Gastroesophageal sphincter (tissue), 4 donors: ENCODE data around the gene UBE2K. TPM values are rescaled to one million over a fixed set of nuclear protein-coding genes. Genes with fewer than 3 reads are reported as not detected.
"Not testable (repeated sequence)": the region's sequence is repeated elsewhere in the genome, so short reads cannot be mapped to it uniquely, and the experiment has no call there.

Experiments
- ATAC-seq: fragments of 150-250 bp; one replicate; pipeline ENCODE4 v1.9.1; 2016; ENCODE audit warnings: mild to moderate bottlenecking, moderate library complexity
- H3K27ac ChIP-seq, 4 donors: fragments of 200-600 bp; sonication (generic) in 3 of 4; 1 replicate in 3 of 4; 2 replicates in 1 of 4; pipeline ENCODE4 v1.5.1; 2016 to 2019
- H3K27me3 ChIP-seq: fragments of 200-600 bp; sonication (generic); one replicate; pipeline ENCODE4 v1.5.1; 2019
- H3K36me3 ChIP-seq, 2 donors: fragments of 200-600 bp; sonication (generic); one replicate each; pipeline ENCODE4 v1.5.1; 2019; ENCODE audit warnings: control low read depth in 1 of 2
- H3K4me1 ChIP-seq, 3 donors: fragments of 200-600 bp; sonication (generic); 1 replicate in 2 of 3; 2 replicates in 1 of 3; pipeline ENCODE4 v1.5.1; 2016 to 2019; ENCODE audit warnings: control low read depth in 2 of 3
- H3K4me3 ChIP-seq, 2 donors: fragments of 200-600 bp; sonication (generic); one replicate each; pipeline ENCODE4 v1.5.1; 2019; ENCODE audit warnings: mild to moderate bottlenecking in 1 of 2, moderate library complexity in 1 of 2
- H3K9me3 ChIP-seq, 3 donors: fragments of 200-600 bp; sonication (generic); one replicate each; pipeline ENCODE4 v1.5.1; 2017 to 2019; ENCODE audit warnings: control low read depth in 2 of 3
- EP300 ChIP-seq: sonication (generic); formaldehyde crosslinking; IDR thresholded peaks from one replicate; pipeline ENCODE4 v1.6.1; 2017; ENCODE audit warnings: antibody characterized with exemption, mild to moderate bottlenecking
- POLR2A ChIP-seq, 2 donors: fragments of 450-650 bp; IDR thresholded peaks; one replicate each; pipeline ENCODE4 v1.6.1; 2017; ENCODE audit warnings: antibody characterized with exemption in 2 of 2, mild to moderate bottlenecking in 2 of 2, moderate library complexity in 1 of 2
- POLR2AphosphoS5 ChIP-seq: sonication (generic); formaldehyde crosslinking; IDR thresholded peaks from one replicate; pipeline ENCODE4 v1.6.1; 2017; ENCODE audit warnings: antibody characterized with exemption
- WGBS, 2 donors: methylation state at CpG; one replicate each; pipeline ENCODE4 v1.1.5; 2018; ENCODE audit warnings: low coverage in 1 of 2; 5-methylcytosine and 5-hydroxymethylcytosine counted together
- total RNA-seq, 4 donors: library from RNA; depleted of rRNA; stranded (reverse); fragments of >200 nt; gene quantifications; one replicate each; pipeline ENCODE4 v1.1.0, GENCODE V29; 2016
- TF ChIP-seq, protein P1 (sequence below), 4 experiments: fragments of 200-600 bp in 2 of 4; fragments of 450-650 bp in 2 of 4; sonication (generic) in 1 of 4; IDR thresholded peaks; one replicate each; pipeline ENCODE4 v1.5.1; 2017 to 2019; ENCODE audit warnings: antibody characterized with exemption in 4 of 4, mild to moderate bottlenecking in 2 of 4, moderate library complexity in 2 of 4

Gene UBE2K
- total RNA-seq, 4 donors from 2014 or later: 30.5 to 49.2 (median 33.9) TPM

DNA sequence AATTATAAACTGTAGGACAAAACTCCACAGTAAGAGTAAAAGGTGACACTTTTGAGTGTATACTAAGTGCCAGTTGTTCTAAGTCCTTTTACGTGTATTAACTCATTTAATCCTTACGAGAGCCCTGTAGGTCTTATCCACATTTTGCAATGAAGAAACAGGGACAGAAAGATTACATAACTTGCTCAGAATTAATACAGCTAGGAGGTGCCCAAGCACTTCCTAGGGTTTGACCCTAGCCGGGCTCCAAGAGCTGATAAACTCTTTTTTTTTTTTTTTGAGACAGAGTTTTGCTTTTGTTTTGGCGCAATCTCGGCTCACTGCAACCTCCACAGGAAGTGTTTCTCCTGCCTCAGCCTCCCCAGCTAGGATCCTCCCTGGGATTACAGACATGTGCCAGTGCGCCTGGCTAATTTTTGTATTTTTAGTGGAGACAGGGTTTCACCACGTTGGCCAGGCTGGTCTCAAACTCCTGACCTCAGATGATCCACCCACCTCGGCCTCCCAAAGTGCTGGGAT lies 110.4 kb downstream of the UBE2K start:
- no peaks in the 10 kb centered on the region for H3K27me3 ChIP-seq
- no peaks in the 10 kb centered on the region for H3K4me1 ChIP-seq
- H3K4me3 ChIP-seq: no peak overlapping the region
- WGBS, 2 donors: 63 to 77% methylated on average over 3 to 8 of the region's 8 CpGs
- H3K9me3 ChIP-seq: no peaks in the 10 kb centered on the region
- no peak for ATAC-seq
- no peak overlapping the region for H3K27ac ChIP-seq
- H3K36me3 ChIP-seq: no peaks in the 10 kb centered on the region
- no peak for TF ChIP-seq POLR2A (IDR thresholded peaks at IDR 0.05)
- TF ChIP-seq EP300: no peak
- no peak for TF ChIP-seq POLR2AphosphoS5
- TF ChIP-seq, protein P1, sequence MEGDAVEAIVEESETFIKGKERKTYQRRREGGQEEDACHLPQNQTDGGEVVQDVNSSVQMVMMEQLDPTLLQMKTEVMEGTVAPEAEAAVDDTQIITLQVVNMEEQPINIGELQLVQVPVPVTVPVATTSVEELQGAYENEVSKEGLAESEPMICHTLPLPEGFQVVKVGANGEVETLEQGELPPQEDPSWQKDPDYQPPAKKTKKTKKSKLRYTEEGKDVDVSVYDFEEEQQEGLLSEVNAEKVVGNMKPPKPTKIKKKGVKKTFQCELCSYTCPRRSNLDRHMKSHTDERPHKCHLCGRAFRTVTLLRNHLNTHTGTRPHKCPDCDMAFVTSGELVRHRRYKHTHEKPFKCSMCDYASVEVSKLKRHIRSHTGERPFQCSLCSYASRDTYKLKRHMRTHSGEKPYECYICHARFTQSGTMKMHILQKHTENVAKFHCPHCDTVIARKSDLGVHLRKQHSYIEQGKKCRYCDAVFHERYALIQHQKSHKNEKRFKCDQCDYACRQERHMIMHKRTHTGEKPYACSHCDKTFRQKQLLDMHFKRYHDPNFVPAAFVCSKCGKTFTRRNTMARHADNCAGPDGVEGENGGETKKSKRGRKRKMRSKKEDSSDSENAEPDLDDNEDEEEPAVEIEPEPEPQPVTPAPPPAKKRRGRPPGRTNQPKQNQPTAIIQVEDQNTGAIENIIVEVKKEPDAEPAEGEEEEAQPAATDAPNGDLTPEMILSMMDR (IDR thresholded peaks at IDR 0.05): no peak

DNA sequence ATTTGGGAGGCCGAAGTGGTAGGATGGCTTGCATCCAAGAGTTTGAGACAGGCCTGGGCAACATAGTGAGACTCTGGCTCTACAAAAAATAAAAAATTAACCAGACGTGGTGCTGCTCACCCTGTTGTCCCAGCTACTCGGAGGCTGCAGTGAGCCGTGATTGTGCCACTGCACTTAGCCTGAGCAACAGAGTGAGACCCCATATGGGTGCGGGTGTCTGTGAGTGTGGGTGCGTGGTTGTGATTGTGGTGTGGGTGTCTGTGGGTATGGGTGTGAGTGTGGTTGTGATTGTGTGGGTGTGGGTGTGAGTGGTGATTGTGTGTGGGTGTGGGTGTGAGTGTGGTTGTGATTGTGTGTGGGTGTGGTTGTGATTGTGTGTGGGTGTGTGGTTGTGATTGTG lies 114.6 kb downstream of the UBE2K start:
- WGBS, 2 donors: 10 to 68% methylated on average over 2 to 6 of the region's 6 CpGs
- Histone ChIP-seq H3K4me3 (no peak overlapping the region), H3K9me3 (no peaks in the 10 kb centered on the region), H3K27me3 (no peaks in the 10 kb centered on the region), H3K27ac (no peak overlapping the region), H3K36me3 (no peaks in the 10 kb centered on the region), H3K4me1 (no peaks in the 10 kb centered on the region)
- TF ChIP-seq POLR2A (IDR thresholded peaks at IDR 0.05) (no peak), POLR2AphosphoS5 (no peak), EP300 (no peak)
- TF ChIP-seq, protein P1 (IDR thresholded peaks at IDR 0.05): no peak
- ATAC-seq: no peak

DNA sequence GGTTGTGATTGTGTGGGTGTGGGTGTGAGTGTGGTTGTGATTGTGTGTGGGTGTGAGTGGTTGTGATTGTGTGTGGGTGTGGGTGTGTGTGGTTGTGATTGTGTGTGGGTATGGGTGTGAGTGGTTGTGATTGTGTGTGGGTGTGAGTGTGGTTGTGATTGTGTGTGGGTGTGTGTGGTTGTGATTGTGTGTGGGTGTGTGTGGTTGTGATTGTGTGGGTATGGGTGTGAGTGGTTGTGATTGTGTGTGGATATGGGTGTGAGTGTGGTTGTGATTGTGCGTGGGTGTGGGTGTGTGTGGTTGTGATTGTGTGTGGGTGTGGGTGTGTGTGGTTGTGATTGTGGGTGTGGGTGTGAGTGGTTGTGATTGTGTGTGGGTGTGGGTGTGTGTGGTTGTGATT lies 115.1 kb downstream of the UBE2K start:
- WGBS, 2 donors: 0% methylated on average over 1 of the region's 1 CpG
- not testable (repeated sequence) for H3K27ac ChIP-seq, H3K4me1 ChIP-seq, ATAC-seq, H3K9me3 ChIP-seq, H3K27me3 ChIP-seq, H3K4me3 ChIP-seq, H3K36me3 ChIP-seq

DNA sequence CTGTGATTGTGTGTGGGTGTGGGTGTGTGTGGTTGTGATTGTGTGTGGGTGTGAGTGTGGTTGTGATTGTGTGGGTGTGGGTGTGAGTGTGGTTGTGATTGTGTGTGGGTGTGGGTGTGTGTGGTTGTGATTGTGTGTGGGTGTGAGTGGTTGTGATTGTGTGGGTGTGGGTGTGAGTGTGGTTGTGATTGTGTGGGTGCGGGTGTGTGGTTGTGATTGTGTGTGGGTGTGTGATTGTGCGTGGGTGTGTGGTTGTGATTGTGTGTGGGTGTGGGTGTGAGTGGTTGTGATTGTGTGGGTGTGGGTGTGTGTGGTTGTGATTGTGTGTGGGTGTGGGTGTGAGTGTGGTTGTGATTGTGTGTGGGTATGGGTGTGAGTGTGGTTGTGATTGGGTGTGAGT lies 115.8 kb downstream of the UBE2K start:
- not testable (repeated sequence) for H3K27me3 ChIP-seq, H3K4me1 ChIP-seq, ATAC-seq, H3K4me3 ChIP-seq, H3K36me3 ChIP-seq, H3K9me3 ChIP-seq, H3K27ac ChIP-seq
- 68% methylated on average over 2 of the region's 2 CpGs; no CpG with 5 or more reads in 1 of the 2 donors for WGBS, 2 donors

DNA sequence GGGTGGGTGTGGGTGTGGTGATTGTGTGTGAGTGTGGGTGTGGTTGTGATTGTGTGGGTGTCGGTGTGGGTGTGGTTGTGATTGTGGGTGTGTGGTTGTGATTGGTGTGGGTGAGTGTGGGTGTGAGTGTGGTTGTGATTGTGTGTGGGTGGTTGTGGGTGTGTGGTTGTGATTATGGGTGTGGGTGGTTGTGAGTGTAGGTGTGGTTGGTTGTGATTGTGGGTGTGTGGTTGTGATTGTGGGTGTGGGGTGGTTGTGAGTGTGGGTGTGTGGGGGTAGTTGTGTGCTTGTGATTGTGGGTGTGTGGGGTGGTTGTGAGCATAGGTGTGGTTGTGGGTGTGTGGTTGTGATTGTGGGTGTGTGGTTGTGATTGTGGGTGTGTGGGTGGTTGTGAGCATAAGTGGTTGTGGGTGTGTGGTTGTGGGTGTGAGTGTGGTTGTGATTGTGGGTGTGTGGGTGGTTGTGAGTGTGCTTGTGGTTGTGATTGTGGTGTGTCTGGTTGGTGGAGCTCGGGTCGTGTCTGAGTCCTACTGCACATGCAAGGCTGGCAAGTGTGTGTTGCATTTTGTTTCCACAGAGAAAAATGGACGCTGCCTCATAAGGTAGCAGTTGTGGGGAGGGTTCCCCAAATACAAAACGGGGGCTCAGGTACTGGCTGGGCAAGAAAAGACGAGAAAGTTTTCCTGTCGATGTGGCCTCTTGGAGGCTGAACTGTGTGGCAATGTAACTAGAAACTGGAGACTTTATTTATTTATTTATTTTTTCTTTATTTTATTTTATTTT lies 116.7 kb downstream of the UBE2K start:
- Histone ChIP-seq H3K36me3 (no peaks in the 10 kb centered on the region), H3K27me3 (no peaks in the 10 kb centered on the region), H3K9me3 (no peaks in the 10 kb centered on the region), H3K4me1 (no peaks in the 10 kb centered on the region), H3K27ac (no peak overlapping the region), H3K4me3 (no peak overlapping the region)
- TF ChIP-seq EP300 (no peak), POLR2A (IDR thresholded peaks at IDR 0.05) (no peak), POLR2AphosphoS5 (no peak)
- TF ChIP-seq, protein P1 (IDR thresholded peaks at IDR 0.05): no peak
- ATAC-seq: no peak
- 86 to 88% methylated on average over 5 to 7 of the region's 7 CpGs for WGBS, 2 donors

DNA sequence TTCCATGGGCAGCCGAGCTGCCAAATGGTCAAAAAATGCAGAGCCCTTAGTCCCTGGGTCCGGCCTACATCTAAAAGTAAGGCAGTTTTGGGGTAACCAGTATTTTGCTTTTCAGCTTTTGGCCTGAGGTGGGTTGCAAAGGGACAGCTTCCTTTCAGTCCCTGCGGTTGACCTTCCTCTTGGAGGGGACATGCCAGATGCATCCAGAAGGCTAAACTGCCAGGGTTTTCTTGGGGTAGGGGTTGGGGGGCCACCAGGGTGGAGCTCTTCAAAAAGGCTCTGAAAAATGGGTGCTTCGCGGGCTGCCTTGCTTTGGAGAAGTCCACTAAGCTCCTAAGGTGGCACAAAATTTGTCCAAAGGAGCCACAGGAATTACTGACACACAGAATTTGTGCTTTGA lies 120.7 kb downstream of the UBE2K start:
- WGBS, 2 donors: 70% methylated on average over 4 of the region's 5 CpGs; no CpG with 5 or more reads in 1 of the 2 donors
- H3K4me1 ChIP-seq: no peaks in the 10 kb centered on the region
- no peak overlapping the region for H3K4me3 ChIP-seq
- H3K27me3 ChIP-seq: no peaks in the 10 kb centered on the region
- no peaks in the 10 kb centered on the region for H3K9me3 ChIP-seq
- peaks cover 0 to 8% of the 10 kb centered on the region in 2 donors for H3K36me3 ChIP-seq
- no peak overlapping the region for H3K27ac ChIP-seq
- ATAC-seq: no peak
- TF ChIP-seq EP300 (no peak), POLR2A (IDR thresholded peaks at IDR 0.05) (no peak), POLR2AphosphoS5 (no peak)
- TF ChIP-seq, protein P1 (IDR thresholded peaks at IDR 0.05): no peak
